ENCODE results near the gene AP2S1. TPM values are rescaled to one million over a fixed set of nuclear protein-coding genes. Genes with fewer than 3 reads are reported as not detected.

AP2S1 gene
- total and polyA plus RNA-seq, 2 of the 8 experiments (the other 6 are each of a cell fraction or from before 2014, with no cell fraction given) = 195 to 211 TPM

GRCh38 chr19:46861691-46862502 lies 11.3 kb upstream of the AP2S1 start:
- Histone ChIP-seq H2AFZ (ENCODE audit: low read length) (no peak overlapping the region), H3K9me3 (ENCODE audit: insufficient read depth in 2 of 2, low read depth in 1 of 2, low read length in 1 of 2) (no peaks in the 10 kb centered on the region), H2BK15ac (ENCODE audit: low read length) (peak overlapping the region; percentile 75; the same call in 1 of the 2 replicates), H2AK5ac (ENCODE audit: low read depth, low read length) (peak overlapping the region; percentile 70; the same call in 1 of the 2 replicates), H2BK20ac (ENCODE audit: low read length) (no peak overlapping the region), H3K27me3 (replicated peaks in 1 of 4; ENCODE audit: control insufficient read depth in 3 of 4, extremely low read depth in 1 of 4, insufficient read depth in 3 of 4, low read length in 3 of 4) (no peaks in the 10 kb centered on the region), H3K4me2 (ENCODE audit: insufficient read depth in 1 of 2, low read depth in 2 of 2, low read length in 2 of 2) (peak overlapping the region; percentile 94 to 99), H4K20me1 (replicated peaks in 1 of 2; ENCODE audit: control insufficient read depth in 1 of 2, insufficient read depth in 2 of 2, low read length in 2 of 2) (peaks cover 21 to 24% of the 10 kb centered on the region in 2 experiments), H3K4ac (replicated peaks; ENCODE audit: insufficient read length, low read depth, low read length) (peak overlapping the region; percentile 4), H3K9ac (replicated peaks in 1 of 4; ENCODE audit: extremely low read depth in 1 of 4, low read depth in 3 of 4, low read length in 3 of 4) (peak overlapping the region; percentile 50 to 90 (median 74)), H4K91ac (replicated peaks; ENCODE audit: insufficient read length, low read length) (peak overlapping the region; percentile 11), H3K18ac (ENCODE audit: extremely low read depth, low read length) (peak overlapping the region; percentile 88), H3K79me2 (ENCODE audit: control insufficient read depth in 1 of 2, insufficient read depth in 2 of 2, low read length in 2 of 2) (peaks cover 42 to 60% of the 10 kb centered on the region in 2 experiments), H2BK120ac (replicated peaks; ENCODE audit: low read depth, low read length) (no peak overlapping the region), H3K27ac (ENCODE audit: low read depth, low read length) (no peak overlapping the region; the same call in 1 of the 2 replicates), H3K56ac (replicated peaks; ENCODE audit: insufficient read length, low read depth, low read length) (peak overlapping the region; percentile 0), H3K79me1 (ENCODE audit: low read depth, low read length) (peaks cover 9% of the 10 kb centered on the region; the same call in 1 of the 2 replicates), H3K4me3 (ENCODE audit: extremely low read depth in 1 of 4, insufficient read depth in 2 of 4, low read depth in 3 of 4, low read length in 4 of 4) (peak overlapping the region; percentile 74 to 88 (median 85)), H3K23me2 (ENCODE audit: low read depth, low read length) (peaks cover 22% of the 10 kb centered on the region), H4K8ac (ENCODE audit: extremely low read depth, insufficient read depth, low read length) (no peak overlapping the region), H3K14ac (ENCODE audit: insufficient read length) (no peak overlapping the region), H4K5ac (ENCODE audit: insufficient read length, low read depth, low read length) (no peak overlapping the region), H3K4me1 (replicated peaks in 1 of 4; ENCODE audit: control insufficient read depth in 3 of 4, insufficient read depth in 4 of 4, low read length in 3 of 4) (peaks cover 6 to 21% (median 10%) of the 10 kb centered on the region in 4 experiments; a peak in 6 of 7 replicates), H2BK5ac (ENCODE audit: low read depth, low read length) (peak overlapping the region; percentile 88), H3K23ac (ENCODE audit: insufficient read length) (no peak overlapping the region), H2BK12ac (ENCODE audit: low read depth, low read length) (peak overlapping the region; percentile 71; the same call in 1 of the 2 replicates), H3K36me3 (ENCODE audit: control insufficient read depth in 2 of 4, insufficient read depth in 4 of 4, low read length in 3 of 4) (no peaks in the 10 kb centered on the region)
- FAIRE-seq = no peak
- POLR2A ChIA-PET (ENCODE audit: partially characterized antibody) = interaction anchor here (0.6 to 6.1 kb wide), 24 partner anchors 8 to 365 kb away, joined by 3 to 102 read pairs (median 4); partner anchors contain the start of genes AP2S1, SLC1A5 and ZC3H4
- no peak for DNase-seq (ENCODE audit: low read depth in 1 of 2, low spot score in 2 of 2)
- CTCF ChIA-PET (ENCODE audit: partially characterized antibody) = interaction anchor here (0.5 to 2.8 kb wide), 6 partner anchors 13 to 933 kb away, joined by 3 to 8 read pairs (median 4); no protein-coding TSS in a partner anchor
- 1% methylated on average over 19 of the region's 19 CpGs; no CpG with 5 or more reads in 1 of the 2 experiments for WGBS, 2 experiments (ENCODE audit: extremely low coverage in 1 of 2, insufficient coverage in 1 of 2, insufficient read length in 1 of 2, insufficient replicate concordance in 2 of 2, low coverage in 1 of 2, low lambda C conversion rate in 2 of 2, missing lambda C conversion rate in 1 of 2)
- TF ChIP-seq SP2 (IDR thresholded peaks at IDR 0.05; ENCODE audit: low read length) (no peak), JUN (IDR thresholded peaks at IDR 0.05; ENCODE audit: low read depth, low read length) (no peak), RBBP5 (IDR thresholded peaks at IDR 0.05; ENCODE audit: borderline replicate concordance, low read depth, low read length) (peak; percentile 29), ASH2L (IDR thresholded peaks at IDR 0.05; ENCODE audit: low read length) (peak; percentile 36), POLR2A (IDR thresholded peaks at IDR 0.05; ENCODE audit: control extremely low read depth in 1 of 2, low read depth in 2 of 2, low read length in 2 of 2) (no peak; a peak in 1 of 3 replicates), TAF1 (IDR thresholded peaks at IDR 0.05; ENCODE audit: low read depth, low read length) (0 out of 2 replicates have a peak, but pooled peaks have one; percentile 9), YY1 (IDR thresholded peaks at IDR 0.05; ENCODE audit: low read depth, low read length) (no peak), GABPA (IDR thresholded peaks at IDR 0.05; ENCODE audit: borderline replicate concordance, insufficient read depth, low read length) (no peak), BCL11A (IDR thresholded peaks at IDR 0.05; ENCODE audit: low read depth in 2 of 2, low read length in 2 of 2) (no peak), SAP30 (IDR thresholded peaks at IDR 0.05; ENCODE audit: insufficient read depth, insufficient replicate concordance, low read length) (peak; percentile 26), RXRA (IDR thresholded peaks at IDR 0.05; ENCODE audit: insufficient read depth, low read depth, low read length) (no peak), KDM4A (IDR thresholded peaks at IDR 0.05; ENCODE audit: low read depth, low read length, severe bottlenecking) (peak; percentile 35)

Data from H1 (cell line).